ENCODE results near the gene FRMD4A.

Gene FRMD4A

DNA sequence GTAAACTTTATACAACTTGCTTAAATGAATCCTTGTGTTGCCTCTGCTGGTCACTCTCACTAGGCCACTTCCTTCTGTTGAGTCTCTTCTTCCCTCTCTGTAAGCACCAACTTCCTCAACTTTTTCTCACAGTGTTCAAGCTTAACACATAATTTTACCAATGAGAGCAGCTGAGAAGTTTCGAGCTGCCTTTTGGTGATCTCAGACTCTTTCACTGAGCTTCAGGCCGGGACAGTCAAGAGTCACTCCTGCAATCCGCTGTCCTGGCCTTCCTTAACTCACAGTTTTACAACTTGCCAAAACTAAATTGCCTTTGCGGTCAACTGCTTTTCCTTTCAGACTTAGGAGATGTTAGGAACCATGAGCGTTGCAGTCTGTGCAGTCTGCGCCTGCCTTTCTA, 696.5 kb downstream of the FRMD4A start:
- Histone ChIP-seq H3K36me3 (replicated peaks; ENCODE audit: insufficient read depth, low read length) (no peaks in the 10 kb centered on the region), H3K9ac (ENCODE audit: low read length) (no peak overlapping the region), H3K4me3 (ENCODE audit: low read length) (no peak overlapping the region), H3K27ac (ENCODE audit: low read length) (no peak overlapping the region), H4K20me1 (ENCODE audit: insufficient read depth, low read length) (no peaks in the 10 kb centered on the region), H3K4me1 (ENCODE audit: low read length) (no peaks in the 10 kb centered on the region), H3K4me2 (ENCODE audit: low read depth, low read length) (no peak overlapping the region), H2AFZ (ENCODE audit: low read length) (no peak overlapping the region), H3K27me3 (replicated peaks; ENCODE audit: insufficient read depth, low read length) (no peaks in the 10 kb centered on the region), H3K9me2 (replicated peaks; ENCODE audit: insufficient read depth, low read length) (no peaks in the 10 kb centered on the region), H3K9me3 (replicated peaks; ENCODE audit: insufficient read depth, low read length) (no peaks in the 10 kb centered on the region), H3F3A (ENCODE audit: insufficient read depth, low read length) (no peaks in the 10 kb centered on the region), H3K79me2 (ENCODE audit: low read length) (no peaks in the 10 kb centered on the region)
- TF ChIP-seq EZH2 (optimal IDR thresholded peaks at IDR 0.05; ENCODE audit: low read depth, low read length): no peak
- TF ChIP-seq, protein P1, sequence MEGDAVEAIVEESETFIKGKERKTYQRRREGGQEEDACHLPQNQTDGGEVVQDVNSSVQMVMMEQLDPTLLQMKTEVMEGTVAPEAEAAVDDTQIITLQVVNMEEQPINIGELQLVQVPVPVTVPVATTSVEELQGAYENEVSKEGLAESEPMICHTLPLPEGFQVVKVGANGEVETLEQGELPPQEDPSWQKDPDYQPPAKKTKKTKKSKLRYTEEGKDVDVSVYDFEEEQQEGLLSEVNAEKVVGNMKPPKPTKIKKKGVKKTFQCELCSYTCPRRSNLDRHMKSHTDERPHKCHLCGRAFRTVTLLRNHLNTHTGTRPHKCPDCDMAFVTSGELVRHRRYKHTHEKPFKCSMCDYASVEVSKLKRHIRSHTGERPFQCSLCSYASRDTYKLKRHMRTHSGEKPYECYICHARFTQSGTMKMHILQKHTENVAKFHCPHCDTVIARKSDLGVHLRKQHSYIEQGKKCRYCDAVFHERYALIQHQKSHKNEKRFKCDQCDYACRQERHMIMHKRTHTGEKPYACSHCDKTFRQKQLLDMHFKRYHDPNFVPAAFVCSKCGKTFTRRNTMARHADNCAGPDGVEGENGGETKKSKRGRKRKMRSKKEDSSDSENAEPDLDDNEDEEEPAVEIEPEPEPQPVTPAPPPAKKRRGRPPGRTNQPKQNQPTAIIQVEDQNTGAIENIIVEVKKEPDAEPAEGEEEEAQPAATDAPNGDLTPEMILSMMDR (IDR thresholded peaks at IDR 0.05; ENCODE audit: low read length): no peak
- TF ChIP-seq EZH2phosphoT487 (IDR thresholded peaks at IDR 0.05; ENCODE audit: low read length): no peak
- no peak for DNase-seq

DNA sequence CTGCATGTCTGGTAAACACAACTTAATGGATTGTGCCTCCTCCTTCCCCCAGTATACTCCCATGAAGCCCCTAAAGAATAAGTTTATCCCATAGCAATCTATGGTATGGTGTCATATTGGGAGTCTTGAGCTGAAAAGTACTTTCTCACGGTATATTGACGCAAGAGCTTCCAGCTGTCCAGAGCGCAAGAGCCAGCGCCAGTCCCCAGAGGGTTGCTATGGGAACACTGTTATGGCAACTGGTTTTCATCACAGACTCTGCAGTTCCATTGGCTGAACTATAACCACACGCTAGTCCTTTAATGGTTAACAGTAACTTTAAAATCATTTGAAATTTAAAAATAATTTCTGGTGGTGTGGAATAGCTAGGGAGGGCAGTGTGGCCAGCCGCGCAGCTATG, 697.0 kb downstream of the FRMD4A start:
- no peaks in the 10 kb centered on the region for H3K4me1 ChIP-seq (ENCODE audit: low read length)
- H3K4me3 ChIP-seq (ENCODE audit: low read length): no peak overlapping the region
- H3K27ac ChIP-seq (ENCODE audit: low read length): no peak overlapping the region
- H3K9me2 ChIP-seq (replicated peaks; ENCODE audit: insufficient read depth, low read length): no peaks in the 10 kb centered on the region
- no peak overlapping the region for H3K4me2 ChIP-seq (ENCODE audit: low read depth, low read length)
- no peak for TF ChIP-seq EZH2 (optimal IDR thresholded peaks at IDR 0.05; ENCODE audit: low read depth, low read length)
- TF ChIP-seq, protein P1 (IDR thresholded peaks at IDR 0.05; ENCODE audit: low read length): no peak
- H3K79me2 ChIP-seq (ENCODE audit: low read length): no peaks in the 10 kb centered on the region
- DNase-seq: no peak
- no peaks in the 10 kb centered on the region for H3K36me3 ChIP-seq (replicated peaks; ENCODE audit: insufficient read depth, low read length)
- no peaks in the 10 kb centered on the region for H4K20me1 ChIP-seq (ENCODE audit: insufficient read depth, low read length)
- H3F3A ChIP-seq (ENCODE audit: insufficient read depth, low read length): no peaks in the 10 kb centered on the region
- no peaks in the 10 kb centered on the region for H3K27me3 ChIP-seq (replicated peaks; ENCODE audit: insufficient read depth, low read length)
- no peak overlapping the region for H3K9ac ChIP-seq (ENCODE audit: low read length)
- no peak overlapping the region for H2AFZ ChIP-seq (ENCODE audit: low read length)
- H3K9me3 ChIP-seq (replicated peaks; ENCODE audit: insufficient read depth, low read length): no peaks in the 10 kb centered on the region

DNA sequence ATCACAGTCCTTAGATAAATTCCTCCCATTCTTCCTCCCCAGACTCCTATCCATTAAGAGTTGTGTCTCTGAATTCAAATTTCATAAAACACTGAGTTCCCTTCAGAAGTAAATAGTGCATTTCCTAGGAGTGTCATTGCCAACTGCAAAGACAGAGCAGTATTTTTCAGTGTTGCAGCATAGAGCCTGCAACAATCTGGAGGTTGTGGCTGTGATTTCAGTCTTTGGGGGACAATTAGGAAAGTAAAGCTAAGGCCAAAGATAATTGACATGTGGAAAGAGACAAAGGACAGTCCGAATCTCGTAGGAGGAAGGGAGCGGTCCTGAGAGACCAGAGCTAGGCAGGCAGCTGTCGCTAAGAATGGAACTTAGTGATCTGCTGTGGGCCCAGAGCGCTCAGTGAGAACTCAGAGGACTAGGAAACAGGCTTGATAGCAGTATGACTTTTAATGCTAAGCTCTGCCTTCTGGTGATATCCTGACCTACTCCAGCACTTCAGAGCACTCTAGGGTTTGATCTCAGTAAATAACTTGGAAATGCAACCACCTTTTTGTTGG, 697.8 kb downstream of the FRMD4A start:
- H3K27ac ChIP-seq (ENCODE audit: low read length): no peak overlapping the region
- no peaks in the 10 kb centered on the region for H3K36me3 ChIP-seq (replicated peaks; ENCODE audit: insufficient read depth, low read length)
- H3K9me2 ChIP-seq (replicated peaks; ENCODE audit: insufficient read depth, low read length): no peaks in the 10 kb centered on the region
- no peaks in the 10 kb centered on the region for H3K79me2 ChIP-seq (ENCODE audit: low read length)
- H3K9ac ChIP-seq (ENCODE audit: low read length): no peak overlapping the region
- H3F3A ChIP-seq (ENCODE audit: insufficient read depth, low read length): no peaks in the 10 kb centered on the region
- no peaks in the 10 kb centered on the region for H4K20me1 ChIP-seq (ENCODE audit: insufficient read depth, low read length)
- TF ChIP-seq EZH2 (optimal IDR thresholded peaks at IDR 0.05; ENCODE audit: low read depth, low read length): no peak
- H3K4me1 ChIP-seq (ENCODE audit: low read length): no peaks in the 10 kb centered on the region
- DNase-seq: no peak
- no peak overlapping the region for H3K4me2 ChIP-seq (ENCODE audit: low read depth, low read length)
- H2AFZ ChIP-seq (ENCODE audit: low read length): no peak overlapping the region
- no peaks in the 10 kb centered on the region for H3K9me3 ChIP-seq (replicated peaks; ENCODE audit: insufficient read depth, low read length)
- H3K4me3 ChIP-seq (ENCODE audit: low read length): no peak overlapping the region
- no peaks in the 10 kb centered on the region for H3K27me3 ChIP-seq (replicated peaks; ENCODE audit: insufficient read depth, low read length)

DNA sequence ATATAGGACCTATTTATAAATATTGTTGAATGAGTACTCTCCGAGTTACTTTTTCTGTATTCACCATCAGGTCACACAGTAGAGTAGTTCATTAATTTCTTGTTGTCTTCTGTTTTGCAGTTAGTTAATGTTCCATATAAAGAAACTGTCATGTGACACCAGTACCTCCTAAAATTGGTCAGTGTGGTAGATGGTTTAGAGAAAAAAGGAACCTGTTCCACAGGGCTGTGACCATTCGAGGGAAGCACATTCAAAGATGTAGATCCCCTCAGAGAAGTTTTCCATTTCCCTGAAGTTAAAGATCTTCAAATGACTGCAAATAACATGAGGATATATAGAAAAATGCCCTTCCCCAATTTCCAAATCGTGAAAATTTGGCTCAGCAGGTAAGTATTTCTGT, 698.3 kb downstream of the FRMD4A start:
- H3K4me1 ChIP-seq (ENCODE audit: low read length): no peaks in the 10 kb centered on the region
- no peak overlapping the region for H2AFZ ChIP-seq (ENCODE audit: low read length)
- no peak for TF ChIP-seq EZH2phosphoT487 (IDR thresholded peaks at IDR 0.05; ENCODE audit: low read length)
- no peak for TF ChIP-seq EZH2 (optimal IDR thresholded peaks at IDR 0.05; ENCODE audit: low read depth, low read length)
- TF ChIP-seq, protein P1 (IDR thresholded peaks at IDR 0.05; ENCODE audit: low read length): no peak
- H3K27me3 ChIP-seq (replicated peaks; ENCODE audit: insufficient read depth, low read length): no peaks in the 10 kb centered on the region
- no peaks in the 10 kb centered on the region for H3K36me3 ChIP-seq (replicated peaks; ENCODE audit: insufficient read depth, low read length)
- H3K4me3 ChIP-seq (ENCODE audit: low read length): no peak overlapping the region
- no peak overlapping the region for H3K4me2 ChIP-seq (ENCODE audit: low read depth, low read length)
- H4K20me1 ChIP-seq (ENCODE audit: insufficient read depth, low read length): no peaks in the 10 kb centered on the region
- H3K9me3 ChIP-seq (replicated peaks; ENCODE audit: insufficient read depth, low read length): no peaks in the 10 kb centered on the region
- no peak for DNase-seq
- no peaks in the 10 kb centered on the region for H3K79me2 ChIP-seq (ENCODE audit: low read length)
- H3K9ac ChIP-seq (ENCODE audit: low read length): no peak overlapping the region
- H3K9me2 ChIP-seq (replicated peaks; ENCODE audit: insufficient read depth, low read length): no peaks in the 10 kb centered on the region
- no peak overlapping the region for H3K27ac ChIP-seq (ENCODE audit: low read length)
- no peaks in the 10 kb centered on the region for H3F3A ChIP-seq (ENCODE audit: insufficient read depth, low read length)

Data from MM.1S (cell line).